HEK293 (cell line): ENCODE results near the gene PBXIP1.

ENCODE experiments used
- EGR2 ChIP-seq: fragments of 450-650 bp; formaldehyde crosslinking; IDR thresholded peaks from 2 replicates; pipeline ENCODE4 v1.5.1; 2016; ENCODE audit warnings: low read depth, missing biosample characterization, missing genetic modification characterization
- FEZF1 ChIP-seq: fragments of 450-650 bp; formaldehyde crosslinking; IDR thresholded peaks from 2 replicates; pipeline ENCODE4 v1.5.1; 2016; ENCODE audit warnings: missing biosample characterization, missing genetic modification characterization
- KLF10 ChIP-seq: fragments of 450-650 bp; IDR thresholded peaks from 2 replicates; pipeline ENCODE4 v1.5.1; 2018; ENCODE audit warnings: missing biosample characterization, mild to moderate bottlenecking, missing genetic modification characterization
- OSR2 ChIP-seq: fragments of 450-650 bp; formaldehyde crosslinking; IDR thresholded peaks from 2 replicates; pipeline ENCODE4 v1.5.1; 2016; ENCODE audit warnings: missing biosample characterization, missing genetic modification characterization
- ZBTB17 ChIP-seq: fragments of 450-650 bp; formaldehyde crosslinking; IDR thresholded peaks from 2 replicates; pipeline ENCODE4 v1.5.1; 2016; ENCODE audit warnings: missing biosample characterization, missing genetic modification characterization
- ZBTB48 ChIP-seq: fragments of 450-650 bp; formaldehyde crosslinking; IDR thresholded peaks from 2 replicates; pipeline ENCODE4 v1.5.1; 2016; ENCODE audit warnings: missing biosample characterization, missing genetic modification characterization
- ZEB2 ChIP-seq: fragments of 450-650 bp; formaldehyde crosslinking; IDR thresholded peaks from 2 replicates; pipeline ENCODE4 v1.5.1; 2016; ENCODE audit warnings: missing biosample characterization, missing genetic modification characterization
- ZFP69B ChIP-seq: fragments of 450-650 bp; formaldehyde crosslinking; IDR thresholded peaks from 2 replicates; pipeline ENCODE4 v1.5.1; 2016; ENCODE audit warnings: missing biosample characterization, missing genetic modification characterization
- ZNF112 ChIP-seq: fragments of 450-650 bp; formaldehyde crosslinking; IDR thresholded peaks from 2 replicates; pipeline ENCODE4 v1.5.0; 2017; ENCODE audit warnings: missing biosample characterization, missing genetic modification characterization
- ZNF155 ChIP-seq: fragments of 450-650 bp; formaldehyde crosslinking; IDR thresholded peaks from 2 replicates; pipeline ENCODE4 v1.5.1; 2016; ENCODE audit warnings: missing biosample characterization, missing genetic modification characterization
- ZNF16 ChIP-seq: fragments of 450-650 bp; formaldehyde crosslinking; IDR thresholded peaks from 2 replicates; pipeline ENCODE4 v1.5.1; 2016; ENCODE audit warnings: low read depth, missing biosample characterization, missing genetic modification characterization
- ZNF19 ChIP-seq: fragments of 450-650 bp; formaldehyde crosslinking; IDR thresholded peaks from 2 replicates; pipeline ENCODE4; 2016; ENCODE audit warnings: missing biosample characterization, missing genetic modification characterization, low read depth
- ZNF335 ChIP-seq: fragments of 450-650 bp; formaldehyde crosslinking; conservative IDR thresholded peaks from 2 replicates; pipeline ENCODE4 v1.5.1; 2016; ENCODE audit warnings: missing biosample characterization, missing genetic modification characterization
- ZNF350 ChIP-seq: fragments of 450-650 bp; formaldehyde crosslinking; IDR thresholded peaks from 2 replicates; pipeline ENCODE4 v1.5.0; 2017; ENCODE audit warnings: missing biosample characterization, mild to moderate bottlenecking, missing genetic modification characterization
- ZNF529 ChIP-seq: fragments of 450-650 bp; formaldehyde crosslinking; IDR thresholded peaks from 2 replicates; pipeline ENCODE4 v1.5.1; 2017; ENCODE audit warnings: missing genetic modification characterization, missing biosample characterization; ENCODE audit not compliant: insufficient replicate concordance
- ZNF549 ChIP-seq: fragments of 450-650 bp; IDR thresholded peaks from 2 replicates; pipeline ENCODE4 v1.5.1; 2018; ENCODE audit warnings: missing biosample characterization, missing genetic modification characterization, mild to moderate bottlenecking, inconsistent platforms, moderate library complexity
- ZNF560 ChIP-seq: fragments of 450-650 bp; formaldehyde crosslinking; IDR thresholded peaks from 2 replicates; pipeline ENCODE4 v1.5.1; 2017; ENCODE audit warnings: missing biosample characterization, missing genetic modification characterization, borderline replicate concordance
- ZNF596 ChIP-seq: fragments of 450-650 bp; IDR thresholded peaks from 2 replicates; pipeline ENCODE4 v1.5.0; 2018; ENCODE audit warnings: missing biosample characterization, mild to moderate bottlenecking, missing genetic modification characterization, moderate library complexity
- ZNF610 ChIP-seq: fragments of 450-650 bp; formaldehyde crosslinking; IDR thresholded peaks from 2 replicates; pipeline ENCODE4 v1.5.1; 2016; ENCODE audit warnings: missing biosample characterization, missing genetic modification characterization, borderline replicate concordance
- ZNF664 ChIP-seq: fragments of 450-650 bp; formaldehyde crosslinking; IDR thresholded peaks from 2 replicates; pipeline ENCODE4 v1.5.1; 2016; ENCODE audit warnings: missing biosample characterization, missing genetic modification characterization
- ZNF76 ChIP-seq: fragments of 450-650 bp; formaldehyde crosslinking; IDR thresholded peaks from 2 replicates; pipeline ENCODE4; 2016; ENCODE audit warnings: low read depth, missing biosample characterization, missing genetic modification characterization, borderline replicate concordance
- ZNF791 ChIP-seq: fragments of 450-650 bp; formaldehyde crosslinking; IDR thresholded peaks from 2 replicates; pipeline ENCODE4 v1.5.1; 2016; ENCODE audit warnings: missing biosample characterization, missing genetic modification characterization
- TF ChIP-seq, protein P1 (sequence below): fragments of 450-650 bp; formaldehyde crosslinking; IDR thresholded peaks from 2 replicates; pipeline ENCODE4 v1.5.1; 2016; ENCODE audit warnings: missing biosample characterization, missing genetic modification characterization
- TF ChIP-seq, protein P2 (sequence below): fragments of 450-650 bp; formaldehyde crosslinking; IDR thresholded peaks from 2 replicates; pipeline ENCODE4 v1.5.1; 2016; ENCODE audit warnings: missing biosample characterization, missing genetic modification characterization
- TF ChIP-seq, protein P3 (sequence below): fragments of 450-650 bp; formaldehyde crosslinking; IDR thresholded peaks from 2 replicates; pipeline ENCODE4 v1.5.1; 2016; ENCODE audit warnings: missing biosample characterization, missing genetic modification characterization
- TF ChIP-seq, protein P4 (sequence below): fragments of 450-650 bp; formaldehyde crosslinking; IDR thresholded peaks from 2 replicates; pipeline ENCODE4; 2016; ENCODE audit warnings: missing biosample characterization, missing genetic modification characterization
- TF ChIP-seq, protein P5 (sequence below): fragments of 450-650 bp; formaldehyde crosslinking; IDR thresholded peaks from 2 replicates; pipeline ENCODE4 v1.5.1; 2017; ENCODE audit warnings: missing biosample characterization, missing genetic modification characterization
- TF ChIP-seq, protein P6 (sequence below): fragments of 450-650 bp; formaldehyde crosslinking; IDR thresholded peaks from 2 replicates; pipeline ENCODE4 v1.5.1; 2016; ENCODE audit warnings: missing biosample characterization, missing genetic modification characterization, low read depth
- TF ChIP-seq, protein P7 (sequence below): fragments of 450-650 bp; formaldehyde crosslinking; IDR thresholded peaks from 2 replicates; pipeline ENCODE4 v1.5.1; 2016; ENCODE audit warnings: missing biosample characterization, missing genetic modification characterization

Gene PBXIP1

DNA sequence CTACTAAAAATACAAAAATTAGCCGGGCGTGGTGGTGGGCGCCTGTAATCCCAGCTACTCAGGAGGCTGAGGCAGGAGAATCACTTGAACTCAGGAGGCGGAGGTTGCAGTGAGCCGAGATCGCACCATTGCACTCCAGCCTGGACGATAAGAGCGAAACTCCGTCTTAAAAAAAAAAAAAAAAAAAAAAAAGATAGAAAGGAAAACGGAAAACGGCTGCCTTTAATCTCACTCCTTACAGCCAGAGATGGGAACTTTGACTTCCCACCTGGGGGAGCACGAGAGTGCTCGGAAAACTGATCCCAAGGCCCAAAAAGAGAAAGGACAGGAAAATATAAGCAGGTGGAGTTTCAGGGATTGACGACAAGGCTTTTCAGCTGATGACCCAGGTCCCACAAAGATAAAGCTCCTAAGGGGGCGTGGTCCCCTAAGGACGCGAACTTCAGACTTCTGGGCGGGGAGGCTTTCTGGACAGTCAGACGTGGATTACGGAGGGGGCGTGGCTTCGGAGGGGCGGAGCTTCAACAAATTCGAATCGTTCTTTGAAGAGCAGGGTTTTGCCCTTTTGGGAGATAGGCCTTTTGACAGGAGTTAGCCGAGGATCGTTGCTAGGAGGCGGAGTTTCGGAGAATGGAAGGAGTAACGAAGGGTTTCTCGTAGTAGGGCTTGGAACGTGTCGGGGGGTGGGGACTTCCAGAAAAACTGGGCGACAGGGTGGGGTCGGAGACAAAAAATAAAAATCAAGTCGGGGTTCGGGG, 17.6 kb upstream of the PBXIP1 start (continued):
- TF ChIP-seq, protein P1, sequence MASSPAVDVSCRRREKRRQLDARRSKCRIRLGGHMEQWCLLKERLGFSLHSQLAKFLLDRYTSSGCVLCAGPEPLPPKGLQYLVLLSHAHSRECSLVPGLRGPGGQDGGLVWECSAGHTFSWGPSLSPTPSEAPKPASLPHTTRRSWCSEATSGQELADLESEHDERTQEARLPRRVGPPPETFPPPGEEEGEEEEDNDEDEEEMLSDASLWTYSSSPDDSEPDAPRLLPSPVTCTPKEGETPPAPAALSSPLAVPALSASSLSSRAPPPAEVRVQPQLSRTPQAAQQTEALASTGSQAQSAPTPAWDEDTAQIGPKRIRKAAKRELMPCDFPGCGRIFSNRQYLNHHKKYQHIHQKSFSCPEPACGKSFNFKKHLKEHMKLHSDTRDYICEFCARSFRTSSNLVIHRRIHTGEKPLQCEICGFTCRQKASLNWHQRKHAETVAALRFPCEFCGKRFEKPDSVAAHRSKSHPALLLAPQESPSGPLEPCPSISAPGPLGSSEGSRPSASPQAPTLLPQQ (tag by site-specific recombination): peak; percentile 60; the same call in 1 of the 2 replicates
- TF ChIP-seq, protein P2, sequence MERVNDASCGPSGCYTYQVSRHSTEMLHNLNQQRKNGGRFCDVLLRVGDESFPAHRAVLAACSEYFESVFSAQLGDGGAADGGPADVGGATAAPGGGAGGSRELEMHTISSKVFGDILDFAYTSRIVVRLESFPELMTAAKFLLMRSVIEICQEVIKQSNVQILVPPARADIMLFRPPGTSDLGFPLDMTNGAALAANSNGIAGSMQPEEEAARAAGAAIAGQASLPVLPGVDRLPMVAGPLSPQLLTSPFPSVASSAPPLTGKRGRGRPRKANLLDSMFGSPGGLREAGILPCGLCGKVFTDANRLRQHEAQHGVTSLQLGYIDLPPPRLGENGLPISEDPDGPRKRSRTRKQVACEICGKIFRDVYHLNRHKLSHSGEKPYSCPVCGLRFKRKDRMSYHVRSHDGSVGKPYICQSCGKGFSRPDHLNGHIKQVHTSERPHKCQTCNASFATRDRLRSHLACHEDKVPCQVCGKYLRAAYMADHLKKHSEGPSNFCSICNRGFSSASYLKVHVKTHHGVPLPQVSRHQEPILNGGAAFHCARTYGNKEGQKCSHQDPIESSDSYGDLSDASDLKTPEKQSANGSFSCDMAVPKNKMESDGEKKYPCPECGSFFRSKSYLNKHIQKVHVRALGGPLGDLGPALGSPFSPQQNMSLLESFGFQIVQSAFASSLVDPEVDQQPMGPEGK (tag by site-specific recombination): peak; percentile 95
- TF ChIP-seq, protein P3, sequence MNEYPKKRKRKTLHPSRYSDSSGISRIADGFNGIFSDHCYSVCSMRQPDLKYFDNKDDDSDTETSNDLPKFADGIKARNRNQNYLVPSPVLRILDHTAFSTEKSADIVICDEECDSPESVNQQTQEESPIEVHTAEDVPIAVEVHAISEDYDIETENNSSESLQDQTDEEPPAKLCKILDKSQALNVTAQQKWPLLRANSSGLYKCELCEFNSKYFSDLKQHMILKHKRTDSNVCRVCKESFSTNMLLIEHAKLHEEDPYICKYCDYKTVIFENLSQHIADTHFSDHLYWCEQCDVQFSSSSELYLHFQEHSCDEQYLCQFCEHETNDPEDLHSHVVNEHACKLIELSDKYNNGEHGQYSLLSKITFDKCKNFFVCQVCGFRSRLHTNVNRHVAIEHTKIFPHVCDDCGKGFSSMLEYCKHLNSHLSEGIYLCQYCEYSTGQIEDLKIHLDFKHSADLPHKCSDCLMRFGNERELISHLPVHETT: no peak
- TF ChIP-seq KLF10 (tag by site-specific recombination) (peak; percentile 62), ZBTB48 (tag by site-specific recombination) (peak; percentile 73; the same call in 1 of the 2 replicates), ZNF596 (no peak), ZNF664 (tag by site-specific recombination) (no peak), ZFP69B (tag by site-specific recombination) (peak; percentile 18; the same call in 1 of the 2 replicates), ZNF19 (tag by site-specific recombination) (no peak), ZNF791 (tag by site-specific recombination) (no peak), ZEB2 (tag by site-specific recombination) (peak; percentile 10), ZNF610 (tag by site-specific recombination) (0 out of 2 replicates have a peak, but pooled peaks have one; percentile 58), OSR2 (tag by site-specific recombination) (no peak), ZNF76 (0 out of 2 replicates have a peak, but pooled peaks have one; percentile 13), ZNF112 (tag by site-specific recombination) (no peak), EGR2 (tag by site-specific recombination) (no peak), ZNF549 (tag by site-specific recombination) (no peak), ZNF16 (tag by site-specific recombination) (no peak), ZNF350 (tag by site-specific recombination) (no peak), ZNF155 (tag by site-specific recombination) (no peak), ZNF335 (tag by site-specific recombination) (peak; percentile 86), FEZF1 (peak; percentile 95), ZBTB17 (tag by site-specific recombination) (peak; percentile 96), ZNF560 (tag by site-specific recombination) (no peak), ZNF529 (tag by site-specific recombination) (no peak)
- TF ChIP-seq, protein P4, sequence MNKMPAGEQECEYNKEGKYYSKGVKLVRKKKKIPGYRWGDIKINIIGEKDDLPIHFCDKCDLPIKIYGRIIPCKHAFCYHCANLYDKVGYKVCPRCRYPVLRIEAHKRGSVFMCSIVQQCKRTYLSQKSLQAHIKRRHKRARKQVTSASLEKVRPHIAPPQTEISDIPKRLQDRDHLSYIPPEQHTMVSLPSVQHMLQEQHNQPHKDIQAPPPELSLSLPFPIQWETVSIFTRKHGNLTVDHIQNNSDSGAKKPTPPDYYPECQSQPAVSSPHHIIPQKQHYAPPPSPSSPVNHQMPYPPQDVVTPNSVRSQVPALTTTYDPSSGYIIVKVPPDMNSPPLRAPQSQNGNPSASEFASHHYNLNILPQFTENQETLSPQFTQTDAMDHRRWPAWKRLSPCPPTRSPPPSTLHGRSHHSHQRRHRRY (tag by site-specific recombination): no peak
- TF ChIP-seq, protein P5, sequence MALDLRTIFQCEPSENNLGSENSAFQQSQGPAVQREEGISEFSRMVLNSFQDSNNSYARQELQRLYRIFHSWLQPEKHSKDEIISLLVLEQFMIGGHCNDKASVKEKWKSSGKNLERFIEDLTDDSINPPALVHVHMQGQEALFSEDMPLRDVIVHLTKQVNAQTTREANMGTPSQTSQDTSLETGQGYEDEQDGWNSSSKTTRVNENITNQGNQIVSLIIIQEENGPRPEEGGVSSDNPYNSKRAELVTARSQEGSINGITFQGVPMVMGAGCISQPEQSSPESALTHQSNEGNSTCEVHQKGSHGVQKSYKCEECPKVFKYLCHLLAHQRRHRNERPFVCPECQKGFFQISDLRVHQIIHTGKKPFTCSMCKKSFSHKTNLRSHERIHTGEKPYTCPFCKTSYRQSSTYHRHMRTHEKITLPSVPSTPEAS (tag by site-specific recombination): no peak
- TF ChIP-seq, protein P6, sequence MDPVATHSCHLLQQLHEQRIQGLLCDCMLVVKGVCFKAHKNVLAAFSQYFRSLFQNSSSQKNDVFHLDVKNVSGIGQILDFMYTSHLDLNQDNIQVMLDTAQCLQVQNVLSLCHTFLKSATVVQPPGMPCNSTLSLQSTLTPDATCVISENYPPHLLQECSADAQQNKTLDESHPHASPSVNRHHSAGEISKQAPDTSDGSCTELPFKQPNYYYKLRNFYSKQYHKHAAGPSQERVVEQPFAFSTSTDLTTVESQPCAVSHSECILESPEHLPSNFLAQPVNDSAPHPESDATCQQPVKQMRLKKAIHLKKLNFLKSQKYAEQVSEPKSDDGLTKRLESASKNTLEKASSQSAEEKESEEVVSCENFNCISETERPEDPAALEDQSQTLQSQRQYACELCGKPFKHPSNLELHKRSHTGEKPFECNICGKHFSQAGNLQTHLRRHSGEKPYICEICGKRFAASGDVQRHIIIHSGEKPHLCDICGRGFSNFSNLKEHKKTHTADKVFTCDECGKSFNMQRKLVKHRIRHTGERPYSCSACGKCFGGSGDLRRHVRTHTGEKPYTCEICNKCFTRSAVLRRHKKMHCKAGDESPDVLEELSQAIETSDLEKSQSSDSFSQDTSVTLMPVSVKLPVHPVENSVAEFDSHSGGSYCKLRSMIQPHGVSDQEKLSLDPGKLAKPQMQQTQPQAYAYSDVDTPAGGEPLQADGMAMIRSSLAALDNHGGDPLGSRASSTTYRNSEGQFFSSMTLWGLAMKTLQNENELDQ (tag by site-specific recombination): no peak
- TF ChIP-seq, protein P7, sequence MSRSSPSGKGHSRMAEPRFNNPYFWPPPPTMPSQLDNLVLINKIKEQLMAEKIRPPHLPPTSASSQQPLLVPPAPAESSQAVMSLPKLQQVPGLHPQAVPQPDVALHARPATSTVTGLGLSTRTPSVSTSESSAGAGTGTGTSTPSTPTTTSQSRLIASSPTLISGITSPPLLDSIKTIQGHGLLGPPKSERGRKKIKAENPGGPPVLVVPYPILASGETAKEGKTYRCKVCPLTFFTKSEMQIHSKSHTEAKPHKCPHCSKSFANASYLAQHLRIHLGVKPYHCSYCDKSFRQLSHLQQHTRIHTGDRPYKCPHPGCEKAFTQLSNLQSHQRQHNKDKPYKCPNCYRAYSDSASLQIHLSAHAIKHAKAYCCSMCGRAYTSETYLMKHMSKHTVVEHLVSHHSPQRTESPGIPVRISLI (tag by site-specific recombination): peak; percentile 87
